ENCODE measurements around the gene CES2.

DNA sequence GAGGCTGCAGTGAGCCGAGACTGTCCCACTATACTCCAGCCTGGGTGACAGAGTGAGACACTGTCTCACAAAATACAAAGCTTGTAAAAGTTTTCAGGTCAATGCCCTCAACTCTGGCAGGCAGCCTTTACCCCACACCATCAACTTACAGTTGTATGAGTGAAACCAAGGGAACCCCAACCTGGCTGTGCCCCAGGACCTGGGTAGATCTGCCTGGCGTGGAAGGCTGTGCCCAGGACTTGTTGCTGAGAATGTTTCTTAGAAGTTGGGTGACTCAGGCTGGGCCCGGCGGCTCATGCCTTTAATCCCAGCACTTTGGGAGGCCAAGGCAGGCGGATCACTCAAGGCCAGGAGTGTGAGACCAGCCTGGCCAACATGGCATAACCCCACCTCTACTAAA, 33.5 kb downstream of the CES2 start:
- TF ChIP-seq CEBPB (IDR thresholded peaks at IDR 0.05; ENCODE audit: low read depth) (no peak), YY1 (IDR thresholded peaks at IDR 0.05; ENCODE audit: extremely low read depth, insufficient replicate concordance, low read depth, low read length) (no peak), POLR2AphosphoS5 (IDR thresholded peaks at IDR 0.05; ENCODE audit: low read depth, low read length) (no peak), EGR1 (IDR thresholded peaks at IDR 0.05; ENCODE audit: low read depth) (no peak), FOSL1 (IDR thresholded peaks at IDR 0.05; ENCODE audit: low read depth) (no peak), ZNF274 (IDR thresholded peaks at IDR 0.05; ENCODE audit: low read depth, low read length) (no peak)
- TF ChIP-seq, protein P1, sequence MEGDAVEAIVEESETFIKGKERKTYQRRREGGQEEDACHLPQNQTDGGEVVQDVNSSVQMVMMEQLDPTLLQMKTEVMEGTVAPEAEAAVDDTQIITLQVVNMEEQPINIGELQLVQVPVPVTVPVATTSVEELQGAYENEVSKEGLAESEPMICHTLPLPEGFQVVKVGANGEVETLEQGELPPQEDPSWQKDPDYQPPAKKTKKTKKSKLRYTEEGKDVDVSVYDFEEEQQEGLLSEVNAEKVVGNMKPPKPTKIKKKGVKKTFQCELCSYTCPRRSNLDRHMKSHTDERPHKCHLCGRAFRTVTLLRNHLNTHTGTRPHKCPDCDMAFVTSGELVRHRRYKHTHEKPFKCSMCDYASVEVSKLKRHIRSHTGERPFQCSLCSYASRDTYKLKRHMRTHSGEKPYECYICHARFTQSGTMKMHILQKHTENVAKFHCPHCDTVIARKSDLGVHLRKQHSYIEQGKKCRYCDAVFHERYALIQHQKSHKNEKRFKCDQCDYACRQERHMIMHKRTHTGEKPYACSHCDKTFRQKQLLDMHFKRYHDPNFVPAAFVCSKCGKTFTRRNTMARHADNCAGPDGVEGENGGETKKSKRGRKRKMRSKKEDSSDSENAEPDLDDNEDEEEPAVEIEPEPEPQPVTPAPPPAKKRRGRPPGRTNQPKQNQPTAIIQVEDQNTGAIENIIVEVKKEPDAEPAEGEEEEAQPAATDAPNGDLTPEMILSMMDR (IDR thresholded peaks at IDR 0.05 in 2 of 3, conservative IDR thresholded peaks at IDR 0.05 in 1 of 3; ENCODE audit: borderline replicate concordance in 1 of 3, insufficient read depth in 1 of 3, low read depth in 2 of 3, low read length in 2 of 3): no peak
- TF ChIP-seq, protein P2, sequence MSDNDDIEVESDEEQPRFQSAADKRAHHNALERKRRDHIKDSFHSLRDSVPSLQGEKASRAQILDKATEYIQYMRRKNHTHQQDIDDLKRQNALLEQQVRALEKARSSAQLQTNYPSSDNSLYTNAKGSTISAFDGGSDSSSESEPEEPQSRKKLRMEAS (IDR thresholded peaks at IDR 0.05): no peak
- TF ChIP-seq, protein P3, sequence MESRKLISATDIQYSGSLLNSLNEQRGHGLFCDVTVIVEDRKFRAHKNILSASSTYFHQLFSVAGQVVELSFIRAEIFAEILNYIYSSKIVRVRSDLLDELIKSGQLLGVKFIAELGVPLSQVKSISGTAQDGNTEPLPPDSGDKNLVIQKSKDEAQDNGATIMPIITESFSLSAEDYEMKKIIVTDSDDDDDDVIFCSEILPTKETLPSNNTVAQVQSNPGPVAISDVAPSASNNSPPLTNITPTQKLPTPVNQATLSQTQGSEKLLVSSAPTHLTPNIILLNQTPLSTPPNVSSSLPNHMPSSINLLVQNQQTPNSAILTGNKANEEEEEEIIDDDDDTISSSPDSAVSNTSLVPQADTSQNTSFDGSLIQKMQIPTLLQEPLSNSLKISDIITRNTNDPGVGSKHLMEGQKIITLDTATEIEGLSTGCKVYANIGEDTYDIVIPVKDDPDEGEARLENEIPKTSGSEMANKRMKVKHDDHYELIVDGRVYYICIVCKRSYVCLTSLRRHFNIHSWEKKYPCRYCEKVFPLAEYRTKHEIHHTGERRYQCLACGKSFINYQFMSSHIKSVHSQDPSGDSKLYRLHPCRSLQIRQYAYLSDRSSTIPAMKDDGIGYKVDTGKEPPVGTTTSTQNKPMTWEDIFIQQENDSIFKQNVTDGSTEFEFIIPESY (IDR thresholded peaks at IDR 0.05; ENCODE audit: extremely low read depth, insufficient replicate concordance, low read length): no peak

Measured in HCT116 (cell line).